GM18526 (cell line): Measurements from ENCODE around the gene GLYATL3.

Experiments used
- POLR2A ChIP-seq: IDR thresholded peaks from 3 replicates; pipeline ENCODE4 v1.6.1; 2011; ENCODE audit not compliant: insufficient read length; ENCODE audit errors: extremely low read depth

GLYATL3 gene

GRCh38 chr6:49506569-49507111 is 6.9 kb downstream of the GLYATL3 start:
- no peak for TF ChIP-seq POLR2A

GRCh38 chr6:49509342-49509741 is 9.6 kb downstream of the GLYATL3 start:
- TF ChIP-seq POLR2A, result no peak

GRCh38 chr6:49513153-49513989 is 13.6 kb downstream of the GLYATL3 start:
- TF ChIP-seq POLR2A, result no peak

GRCh38 chr6:49514571-49515484 is 15.1 kb downstream of the GLYATL3 start:
- TF ChIP-seq POLR2A, result no peak

GRCh38 chr6:49515485-49516146 is 15.9 kb downstream of the GLYATL3 start:
- TF ChIP-seq POLR2A, result no peak

GRCh38 chr6:49516147-49516505 is 16.4 kb downstream of the GLYATL3 start:
- TF ChIP-seq POLR2A, result no peak

GRCh38 chr6:49517919-49518318 is 18.2 kb downstream of the GLYATL3 start:
- no peak for TF ChIP-seq POLR2A

- no peak for TF ChIP-seq POLR2A
Measured at GRCh38 chr6:49519660-49520059, 19.9 kb downstream of the GLYATL3 start.

GRCh38 chr6:49522710-49523593 is 23.2 kb downstream of the GLYATL3 start:
- TF ChIP-seq POLR2A, result no peak

GRCh38 chr6:49523901-49524300 is 24.2 kb downstream of the GLYATL3 start:
- TF ChIP-seq POLR2A, result no peak

GRCh38 chr6:49524541-49524940 is 24.8 kb downstream of the GLYATL3 start:
- TF ChIP-seq POLR2A, result no peak

- TF ChIP-seq POLR2A, result no peak
Measured at GRCh38 chr6:49526598-49526997, 26.9 kb downstream of the GLYATL3 start.

GRCh38 chr6:49527320-49527719 is 27.6 kb downstream of the GLYATL3 start:
- no peak for TF ChIP-seq POLR2A

- TF ChIP-seq POLR2A, result no peak
Measured at GRCh38 chr6:49528571-49528970, 28.8 kb downstream of the GLYATL3 start.

- TF ChIP-seq POLR2A, result no peak
Measured at GRCh38 chr6:49530141-49530776, 30.5 kb downstream of the GLYATL3 start.
